Activated T-cell treated with anti-CD3 and anti-CD28 coated beads, Interleukin-2, amount 50 U/mL, for 1 hour (primary cell): Measurements from ENCODE around the gene NT5DC3.
"Not testable (repeated sequence)": the region's sequence is repeated elsewhere in the genome, so short reads cannot be mapped to it uniquely, and the experiment has no call there.

Source experiments
- DNase-seq: peaks from one replicate; pipeline ENCODE4 v3.0.0-alpha.2; 2020

Gene NT5DC3

GRCh38 chr12:103855036-103855712 lies 14.1 kb upstream of the NT5DC3 start:
- no peak for DNase-seq

DNA sequence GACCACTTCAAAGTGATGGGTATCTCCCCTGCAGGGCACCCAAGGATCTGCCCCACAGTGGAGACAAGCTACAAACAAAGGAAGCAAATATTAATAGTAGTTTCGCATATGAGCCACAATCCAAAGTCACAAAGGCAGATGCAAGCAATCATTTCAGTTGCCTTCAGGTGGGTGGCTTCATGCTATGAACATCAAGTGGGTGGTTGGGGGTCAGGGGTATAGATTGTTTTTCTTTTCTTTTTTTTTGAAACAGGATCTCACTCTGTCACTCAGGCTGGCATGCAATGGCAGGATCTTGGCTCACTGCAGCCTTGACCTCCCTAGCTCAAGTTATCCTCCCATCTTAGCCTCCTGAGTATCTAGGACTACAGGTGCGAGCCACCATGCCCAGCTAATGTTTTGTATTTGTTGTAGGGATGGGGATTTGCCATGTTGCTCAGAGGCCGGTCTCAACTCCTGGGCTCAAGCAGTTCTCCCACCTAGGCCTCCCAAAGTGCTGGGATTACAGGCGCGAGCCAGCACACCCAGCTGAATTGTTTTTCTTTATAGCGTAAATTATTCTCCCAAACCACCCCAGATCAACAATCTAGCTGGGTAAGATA lies 13.4 kb upstream of the NT5DC3 start:
- no peak for DNase-seq

DNA sequence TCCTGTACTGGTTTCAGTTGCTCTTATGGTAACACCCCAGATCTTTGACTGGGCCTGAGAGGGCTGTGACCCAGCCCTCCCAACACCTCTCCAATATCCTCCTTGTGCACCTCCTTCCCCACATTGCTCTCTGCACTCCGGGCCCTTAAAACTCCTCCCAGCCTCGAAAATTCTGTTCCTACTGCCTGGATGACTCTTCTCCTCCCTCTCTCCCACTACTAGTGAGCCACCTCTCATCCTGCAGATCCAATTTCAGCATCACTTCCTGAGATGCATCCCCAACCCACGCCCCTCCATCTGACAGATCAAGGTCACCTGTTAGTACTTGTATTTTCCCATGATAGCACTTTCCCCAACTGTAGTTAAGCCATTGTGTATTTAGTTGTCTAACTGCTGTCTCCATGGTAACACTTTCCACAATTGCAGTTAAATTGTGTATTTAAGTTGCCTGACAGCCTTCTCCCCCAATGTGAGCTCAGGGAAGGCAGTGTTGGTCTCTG lies 11.5 kb upstream of the NT5DC3 start:
- DNase-seq, result no peak

- DNase-seq, result no peak
Observed at GRCh38 chr12:103851127-103851526, 10.1 kb upstream of the NT5DC3 start.

DNA sequence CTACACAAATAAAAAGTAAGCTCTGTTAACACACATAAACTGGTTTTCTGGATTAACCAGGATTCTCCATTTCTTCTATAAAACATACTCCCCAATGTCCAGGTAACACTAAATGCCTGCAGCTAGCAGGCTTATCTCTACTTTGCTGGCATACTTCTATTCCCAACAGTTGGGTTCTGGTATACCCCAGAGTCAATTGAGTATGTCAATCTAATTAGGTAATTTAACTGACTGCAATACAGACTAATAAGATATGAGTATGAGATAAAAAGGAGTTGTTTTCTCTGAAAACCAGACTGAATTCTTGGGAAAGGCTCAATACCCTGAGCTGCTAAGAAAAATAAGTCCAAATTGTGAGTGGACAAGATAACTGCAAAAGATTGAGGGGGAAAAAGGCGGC lies 9.4 kb upstream of the NT5DC3 start:
- DNase-seq, result no peak

DNA sequence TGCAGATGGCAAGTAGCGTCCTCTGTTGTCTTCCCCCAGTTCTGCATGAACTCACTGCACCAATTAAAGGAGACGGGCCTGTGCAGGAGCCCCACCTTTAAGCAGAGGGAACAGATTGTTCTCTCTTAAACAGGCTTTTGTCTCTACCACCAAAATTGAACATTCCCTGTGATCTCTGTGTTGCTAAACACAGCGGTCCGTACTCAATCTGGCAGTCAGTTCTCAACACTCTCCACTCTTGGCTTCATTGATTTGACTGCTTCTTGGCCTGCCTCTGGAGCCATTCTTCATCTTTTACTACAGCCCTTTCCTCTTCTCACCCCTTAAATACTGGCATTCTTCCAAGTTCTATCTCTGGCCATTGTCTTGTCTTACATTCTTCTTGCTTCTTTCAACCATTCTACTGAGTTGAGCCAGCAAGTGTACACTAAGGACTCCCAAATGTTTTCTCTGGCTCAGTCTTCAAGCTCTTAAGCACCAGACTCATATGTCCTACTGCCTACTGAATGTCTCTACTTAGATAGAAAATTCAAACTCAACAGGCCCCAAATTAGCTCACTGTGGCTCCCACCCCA lies 8.0 kb upstream of the NT5DC3 start:
- no peak for DNase-seq

DNA sequence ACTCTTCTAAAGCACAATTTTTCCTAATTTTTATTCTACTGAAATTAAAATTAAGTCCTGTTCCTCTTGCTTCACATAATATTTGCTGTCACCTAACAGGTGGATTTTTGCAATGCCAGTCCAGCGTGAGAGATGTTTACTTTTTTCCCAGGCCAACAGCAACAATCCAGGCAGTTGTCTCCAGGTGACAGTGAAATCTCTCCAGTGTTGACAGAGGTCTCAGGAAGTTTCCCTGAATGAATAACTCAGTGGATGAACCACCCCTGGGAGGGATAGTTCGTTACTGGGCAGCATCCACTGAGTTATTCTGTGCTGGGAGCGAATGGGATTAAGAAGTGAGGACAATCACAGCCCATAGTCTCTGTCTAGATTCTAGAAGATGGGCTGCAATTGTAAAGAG lies 7.1 kb upstream of the NT5DC3 start:
- DNase-seq, result no peak

DNA sequence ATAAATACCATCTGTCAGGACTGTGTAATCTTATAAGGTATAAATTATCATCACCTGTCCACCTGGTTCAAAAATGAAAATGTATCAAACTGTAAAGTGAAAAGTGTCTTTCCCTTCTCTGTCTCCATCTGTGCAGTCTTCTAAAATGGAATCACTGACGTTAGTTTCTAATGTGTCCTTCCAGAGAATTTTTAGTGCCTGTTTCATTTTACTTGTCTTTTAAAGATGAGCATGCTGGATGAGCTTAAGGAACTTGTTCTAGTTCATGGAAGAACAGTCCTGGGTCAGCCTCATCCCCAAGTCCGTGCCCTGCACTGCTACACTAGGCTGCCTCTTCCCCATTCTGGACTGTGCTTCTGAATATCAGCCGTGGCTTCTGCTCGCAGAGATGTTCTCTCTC lies 5.4 kb upstream of the NT5DC3 start:
- no peak for DNase-seq

DNA sequence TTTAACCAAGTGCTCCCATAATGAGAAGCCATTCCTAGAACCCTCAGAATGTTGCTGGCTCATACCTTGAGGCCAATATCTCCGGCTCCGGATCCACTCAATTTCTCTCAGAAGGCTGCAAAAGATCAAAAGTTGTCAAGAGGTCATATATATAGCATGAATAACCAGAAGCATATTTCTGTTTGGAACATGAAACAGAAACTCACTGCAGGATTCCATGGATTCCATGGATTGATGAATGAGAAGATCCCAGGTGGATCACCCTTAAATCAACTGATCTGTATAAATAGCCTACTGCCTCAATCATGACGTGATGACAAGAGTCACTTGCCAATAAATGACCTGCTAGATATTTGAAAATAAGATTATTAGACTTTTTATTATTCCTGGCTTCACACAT lies 3.3 kb upstream of the NT5DC3 start:
- DNase-seq, result no peak

DNA sequence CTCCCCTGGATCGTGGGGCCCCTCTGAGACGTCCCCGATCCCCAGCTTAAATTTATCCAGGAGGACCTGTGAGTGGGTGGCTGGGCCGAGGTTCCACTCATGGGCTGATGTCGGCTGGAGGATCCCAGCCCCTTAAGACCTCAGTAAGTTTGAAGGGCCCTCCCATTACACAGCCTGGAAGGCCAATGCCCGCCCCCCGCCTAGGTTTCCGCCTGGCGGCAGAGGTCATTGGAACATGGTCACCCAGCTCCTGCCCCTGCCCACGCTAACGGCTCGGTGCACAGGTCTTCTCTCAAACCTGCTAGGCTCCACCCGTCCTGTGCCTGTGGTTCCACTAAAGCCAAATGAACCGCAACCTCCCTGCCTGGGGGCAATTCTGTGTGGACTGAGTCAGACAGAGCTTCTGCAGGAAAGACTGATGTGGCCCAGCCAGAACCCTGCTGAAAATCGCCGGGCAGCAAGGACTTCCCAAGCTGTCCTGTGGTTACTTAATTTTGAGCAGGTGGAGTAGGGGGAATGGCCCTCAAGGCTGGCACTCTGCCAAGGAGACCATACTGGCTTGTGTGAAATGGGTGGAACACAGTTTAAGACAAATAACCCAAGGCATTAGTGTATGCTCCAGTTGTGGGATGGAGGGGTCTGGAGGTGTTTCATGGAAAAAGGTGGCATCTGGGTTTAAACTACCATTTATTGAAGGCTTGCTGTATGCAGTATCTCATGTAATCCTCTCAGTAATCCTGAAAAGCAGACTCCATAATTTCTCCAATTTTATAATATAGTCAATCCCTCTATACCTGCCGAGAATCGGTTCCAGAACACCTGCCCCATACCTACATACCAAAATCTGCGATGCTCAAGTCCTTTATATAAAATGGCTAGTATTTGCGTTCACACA lies 903 bp upstream of the NT5DC3 start:
- DNase-seq, result no peak

DNA sequence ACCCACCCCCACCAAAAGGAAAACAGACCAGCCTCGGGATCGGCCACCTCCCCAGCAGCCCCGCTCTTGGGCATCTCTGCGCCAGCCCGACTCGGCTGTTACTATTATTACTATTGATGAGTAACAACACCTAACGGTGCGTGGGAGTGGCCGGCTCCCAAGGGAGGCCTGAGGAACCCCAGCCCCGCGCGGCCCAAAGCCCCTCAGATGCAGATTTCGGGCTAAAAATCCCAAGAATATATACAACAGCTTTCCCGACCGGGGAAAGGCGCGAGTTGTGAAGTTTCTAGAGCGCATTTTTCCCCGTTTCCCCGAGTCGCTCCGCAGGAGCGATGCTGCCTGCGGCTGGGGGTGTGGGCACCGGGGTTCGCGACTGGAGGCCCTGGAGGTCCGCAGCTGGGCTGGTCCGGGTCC lies 565 bp downstream of the NT5DC3 start:
- no peak for DNase-seq

DNA sequence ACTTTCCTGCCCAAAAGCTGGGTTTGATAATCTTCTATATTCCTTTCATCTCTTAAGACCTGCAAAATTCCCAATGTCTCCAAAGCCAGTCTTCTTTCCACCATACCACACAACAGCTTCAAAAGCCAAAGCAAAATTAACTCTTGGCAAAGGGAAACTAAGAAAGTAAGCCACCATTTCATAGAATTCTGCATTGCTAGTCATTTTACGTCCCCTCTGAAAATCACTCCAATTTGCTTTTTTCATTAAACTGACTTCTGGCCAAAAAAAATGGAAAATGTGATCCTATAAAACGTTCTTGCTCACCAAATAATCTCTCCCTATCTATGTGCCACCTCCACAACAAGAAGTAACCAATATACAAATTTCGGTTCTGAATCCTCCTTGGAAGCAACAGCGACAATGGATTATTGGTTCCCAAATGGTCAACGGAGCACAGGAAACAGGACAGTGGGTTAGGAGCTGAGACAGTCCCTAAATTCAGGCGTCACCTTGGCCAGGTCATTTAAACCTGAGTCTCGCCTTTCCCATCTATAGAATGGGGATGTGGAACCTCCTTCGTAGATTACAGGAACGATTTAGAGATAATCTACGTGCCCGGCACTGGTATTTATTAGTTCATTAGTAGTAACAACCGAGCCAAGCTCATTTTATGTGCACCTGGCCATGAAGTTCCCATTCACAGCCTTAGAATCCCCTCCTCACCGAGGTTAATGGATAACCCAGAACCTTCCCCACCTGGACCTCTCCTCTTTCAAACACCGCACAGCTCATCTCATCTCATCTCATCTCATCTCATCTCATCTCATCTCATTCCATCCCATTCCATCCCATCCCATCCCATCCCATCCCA lies 1.2 kb downstream of the NT5DC3 start:
- DNase-seq, result no peak

- DNase-seq, result no peak
Observed at GRCh38 chr12:103839103-103839502, 1.9 kb downstream of the NT5DC3 start.

DNA sequence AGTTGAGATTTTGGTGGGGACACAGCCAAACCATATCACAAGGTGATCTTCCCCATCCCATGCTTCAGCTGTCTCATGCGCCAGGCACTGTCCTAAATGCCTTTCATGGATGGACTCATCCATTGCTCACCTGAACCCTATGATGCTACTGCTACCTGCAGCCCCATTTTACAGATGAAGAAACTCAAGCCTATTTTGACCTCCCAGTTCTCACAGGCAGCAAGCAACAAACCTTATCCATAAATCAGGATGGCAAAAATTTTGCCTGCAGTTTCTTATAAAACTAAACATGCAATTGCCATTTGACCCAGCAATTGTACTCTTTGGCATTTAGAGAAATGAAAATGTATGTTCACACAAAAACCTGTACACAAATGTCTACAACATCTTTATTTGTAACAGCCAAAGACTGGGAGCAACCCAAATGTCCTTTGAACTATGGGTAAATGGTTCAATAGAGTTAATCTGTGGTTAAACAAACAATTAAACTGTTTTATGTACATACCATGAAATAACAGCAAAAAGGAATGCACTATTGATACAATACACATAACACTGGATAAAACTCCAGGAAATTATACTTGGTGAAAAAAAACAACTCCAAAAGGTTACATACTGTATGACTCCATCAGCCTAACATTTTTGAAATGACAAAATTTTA lies 2.6 kb downstream of the NT5DC3 start:
- no peak for DNase-seq

GRCh38 chr12:103836345-103836744 lies 4.7 kb downstream of the NT5DC3 start:
- DNase-seq, result no peak

GRCh38 chr12:103835747-103836335 lies 5.2 kb downstream of the NT5DC3 start:
- not testable (repeated sequence) for DNase-seq

- DNase-seq, result no peak
Observed at GRCh38 chr12:103834942-103835341, 6.1 kb downstream of the NT5DC3 start.

- DNase-seq, result no peak
Observed at GRCh38 chr12:103833891-103834290, 7.1 kb downstream of the NT5DC3 start.

- DNase-seq, result no peak
Observed at GRCh38 chr12:103833095-103833775, 7.8 kb downstream of the NT5DC3 start.

DNA sequence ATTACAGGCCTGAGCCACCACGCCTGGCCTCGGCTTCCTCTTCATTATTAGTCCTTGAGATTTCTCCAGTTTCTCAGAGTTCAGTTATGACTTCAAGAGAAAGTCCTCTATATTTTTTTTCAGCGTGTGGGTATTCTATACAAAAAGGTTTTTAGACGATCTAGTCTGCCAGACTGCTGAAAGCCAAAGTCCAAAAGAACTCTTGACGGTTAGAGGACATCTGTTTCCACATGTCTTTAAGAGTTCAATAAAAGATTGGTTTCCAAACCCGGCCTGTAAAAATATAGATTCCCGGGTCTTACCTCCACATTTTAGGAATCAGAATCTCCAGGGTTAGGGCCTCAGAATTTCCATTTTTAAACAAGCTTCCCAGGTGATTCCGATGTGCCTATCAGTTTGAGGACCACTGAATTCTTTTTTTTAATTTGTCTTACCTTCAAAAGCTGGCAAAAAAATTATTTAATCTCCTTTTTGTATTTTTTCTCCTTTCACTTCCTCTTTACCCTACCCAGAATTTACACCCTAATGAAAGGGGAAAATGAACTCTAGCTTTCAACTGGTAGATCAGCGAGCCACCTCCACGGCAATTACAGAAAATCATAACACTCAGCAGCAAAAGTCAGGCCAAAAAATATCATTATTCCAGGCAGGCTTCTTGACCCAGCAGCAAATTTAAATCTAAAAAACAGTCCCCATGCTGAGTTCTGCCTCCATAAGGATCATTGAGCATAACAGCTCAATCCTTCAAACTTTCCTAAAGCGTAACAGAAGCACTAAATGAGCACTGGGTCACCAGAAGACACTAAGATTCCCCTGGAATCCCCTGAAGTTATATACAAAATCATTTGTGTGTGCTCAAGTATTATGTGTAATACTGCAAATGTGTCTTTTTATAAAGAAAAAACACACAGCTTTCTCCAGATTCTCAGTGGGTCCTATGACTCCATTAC lies 8.7 kb downstream of the NT5DC3 start:
- DNase-seq, result no peak
